Esophagus squamous epithelium (tissue), 5 donors: ENCODE data around the gene RSPH9. TPM values are rescaled to one million over a fixed set of nuclear protein-coding genes. Genes with fewer than 3 reads are reported as not detected.

Source experiments
- DNase-seq: peaks from one replicate; lab custom pipeline; 2025; lab: John Stamatoyannopoulos, UW
- H3K27ac ChIP-seq, 4 donors: fragments of 200-600 bp; sonication (generic); one replicate each; pipeline ENCODE4 v1.5.1; 2016 to 2019; ENCODE audit warnings: mild to moderate bottlenecking in 1 of 4
- H3K27me3 ChIP-seq, 4 donors: fragments of 200-600 bp; sonication (generic); 1 replicate in 3 of 4; 2 replicates in 1 of 4; pipeline versions ENCODE4 v1.5.1 to v1.6.0; 2017 to 2021; ENCODE audit warnings: antibody characterized with exemption in 1 of 4
- H3K36me3 ChIP-seq, 3 donors: fragments of 200-600 bp; sonication (generic); one replicate each; pipeline ENCODE4 v1.5.1; 2016 to 2019
- H3K4me1 ChIP-seq, 3 donors: fragments of 200-600 bp; sonication (generic); one replicate each; pipeline ENCODE4 v1.5.1; 2017 to 2019
- H3K4me3 ChIP-seq, 4 donors: fragments of 200-600 bp; sonication (generic); 1 replicate in 3 of 4; 2 replicates in 1 of 4; pipeline ENCODE4 v1.5.1; 2016 to 2019; ENCODE audit warnings: mild to moderate bottlenecking in 2 of 4, moderate library complexity in 1 of 4
- H3K9me3 ChIP-seq, 3 donors: fragments of 200-600 bp; sonication (generic); one replicate each; pipeline ENCODE4 v1.5.1; 2016 to 2019
- CTCF ChIP-seq, 6 experiments: fragments of 450-650 bp in 4 of 6; fragments of 200-600 bp in 2 of 6; sonication (generic) in 2 of 6; IDR thresholded peaks; one replicate each; pipeline ENCODE4 v1.5.1; 2016 to 2019; ENCODE audit warnings: antibody characterized with exemption in 6 of 6, mild to moderate bottlenecking in 4 of 6, moderate library complexity in 4 of 6
- POLR2A ChIP-seq, 4 donors: fragments of 450-650 bp; IDR thresholded peaks; one replicate each; pipeline ENCODE4 v1.6.1; 2017; ENCODE audit warnings: antibody characterized with exemption in 4 of 4, mild to moderate bottlenecking in 4 of 4, moderate library complexity in 3 of 4
- WGBS, 2 donors: methylation state at CpG; one replicate each; pipeline ENCODE4 v1.1.5; 2018; 5-methylcytosine and 5-hydroxymethylcytosine counted together
- intact Hi-C: fragments of 100-400 bp; cut with DNase I; formaldehyde crosslinking; loops from one replicate; pipeline ENCODE4 v1.15.0; 2022
- total RNA-seq, 4 donors: library from RNA; depleted of rRNA; stranded (reverse); fragments of >200 nt; gene quantifications; one replicate each; pipeline ENCODE4 v1.1.0, GENCODE V29; 2016
- donor health status: DM: yes; HTN: yes; CAD: no.

RSPH9 gene
- total RNA-seq, 4 donors from 2014 or later = 0.15 to 0.38 TPM; not detected in 2

- DNase-seq = no peak
- intact Hi-C loops = loop anchor here (5.0 kb wide), 2 partner anchors 102 to 412 kb away; no protein-coding TSS in a partner anchor
- Histone ChIP-seq H3K27me3 (no peaks in the 10 kb centered on the region), H3K27ac (no peak overlapping the region), H3K4me3 (no peak overlapping the region), H3K36me3 (peaks cover 0 to 6% (median 0%) of the 10 kb centered on the region in 3 donors), H3K4me1 (peaks cover 29 to 35% (median 34%) of the 10 kb centered on the region in 3 donors), H3K9me3 (no peaks in the 10 kb centered on the region)
- 50 to 70% methylated on average over 1 of the region's 1 CpG for WGBS, 2 donors
- no peak for TF ChIP-seq POLR2A (IDR thresholded peaks at IDR 0.05)
- TF ChIP-seq CTCF (IDR thresholded peaks at IDR 0.05) = no peak
Observed at GRCh38 chr6:43665376-43665775, 20.5 kb downstream of the RSPH9 start.

GRCh38 chr6:43666196-43666920, 21.5 kb downstream of the RSPH9 start:
- no peak overlapping the region for H3K4me3 ChIP-seq
- WGBS, 2 donors = 58 to 63% methylated on average over 7 to 12 of the region's 13 CpGs
- no peak for DNase-seq
- H3K27me3 ChIP-seq = no peaks in the 10 kb centered on the region
- H3K36me3 ChIP-seq = peaks cover 0 to 15% (median 0%) of the 10 kb centered on the region in 3 donors
- H3K4me1 ChIP-seq = peaks cover 29 to 44% (median 39%) of the 10 kb centered on the region in 3 donors
- no peak overlapping the region for H3K27ac ChIP-seq
- TF ChIP-seq POLR2A (IDR thresholded peaks at IDR 0.05) = no peak
- TF ChIP-seq CTCF (IDR thresholded peaks at IDR 0.05) = no peak
- intact Hi-C loops = loop anchor here (5.0 kb wide), 2 partner anchors 101 to 411 kb away; no protein-coding TSS in a partner anchor
- no peaks in the 10 kb centered on the region for H3K9me3 ChIP-seq

GRCh38 chr6:43667245-43668150, 22.7 kb downstream of the RSPH9 start:
- Histone ChIP-seq H3K9me3 (no peaks in the 10 kb centered on the region), H3K27ac (peak overlapping the region; percentile 10 to 84 (median 73)), H3K4me1 (peaks cover 29 to 56% (median 39%) of the 10 kb centered on the region in 3 donors), H3K36me3 (peaks cover 0 to 27% (median 4%) of the 10 kb centered on the region in 3 donors), H3K4me3 (peak overlapping the region in 1 of 4 donors; percentile 42), H3K27me3 (no peaks in the 10 kb centered on the region)
- DNase-seq = no peak
- peak; percentile 92 to 97 (median 95) for TF ChIP-seq CTCF (IDR thresholded peaks at IDR 0.05)
- TF ChIP-seq POLR2A (IDR thresholded peaks at IDR 0.05) = no peak
- WGBS, 2 donors = 6 to 9% methylated on average over 12 to 14 of the region's 16 CpGs
- intact Hi-C loops = loop anchor here (5.0 kb wide), 2 partner anchors 100 to 410 kb away; no protein-coding TSS in a partner anchor

GRCh38 chr6:43668151-43669028, 23.6 kb downstream of the RSPH9 start:
- 14 to 36% methylated on average over 6 to 15 of the region's 17 CpGs for WGBS, 2 donors
- Histone ChIP-seq H3K36me3 (peaks cover 2 to 36% (median 7%) of the 10 kb centered on the region in 3 donors), H3K4me1 (peaks cover 29 to 64% (median 39%) of the 10 kb centered on the region in 3 donors), H3K9me3 (no peaks in the 10 kb centered on the region), H3K4me3 (no peak overlapping the region), H3K27me3 (no peaks in the 10 kb centered on the region), H3K27ac (peak overlapping the region; percentile 67 to 84 (median 73))
- intact Hi-C loops = loop anchor here (5.0 kb wide), 2 partner anchors 99 to 409 kb away; no protein-coding TSS in a partner anchor
- TF ChIP-seq CTCF (IDR thresholded peaks at IDR 0.05) (peak; percentile 32 to 67 (median 44)), POLR2A (IDR thresholded peaks at IDR 0.05) (no peak)
- no peak for DNase-seq
